Fibroblast of lung (primary cell): Measurements from ENCODE around the gene NMNAT2. TPM values are rescaled to one million over a fixed set of nuclear protein-coding genes. Genes with fewer than 3 reads are reported as not detected.

Experiments used
- DNase-seq, 2 donors: peaks; one replicate each; pipeline versions ENCODE4 v3.0.0 to v3.0.0-alpha.2; 2010; ENCODE audit warnings: low read depth in 2 of 2
- H2AFZ ChIP-seq: 2 replicates; pipeline ENCODE4 v1.5.1; 2012; ENCODE audit warnings: low read length, control low read depth, inconsistent platforms
- H3K27ac ChIP-seq: 2 replicates; pipeline ENCODE4 v1.5.1; 2011; ENCODE audit warnings: low read length, control low read depth; ENCODE audit not compliant: insufficient read depth
- H3K27me3 ChIP-seq: 2 replicates; pipeline ENCODE4 v1.5.1; 2011; ENCODE audit warnings: mild to moderate bottlenecking, low read length; ENCODE audit not compliant: control insufficient read depth, insufficient read depth
- H3K36me3 ChIP-seq: 2 replicates; pipeline ENCODE4 v1.5.1; 2011; ENCODE audit warnings: low read length; ENCODE audit not compliant: control insufficient read depth, insufficient read depth
- H3K4me1 ChIP-seq: 2 replicates; pipeline ENCODE4 v1.5.1; 2011; ENCODE audit warnings: low read length; ENCODE audit not compliant: control insufficient read depth, insufficient read depth; ENCODE audit errors: extremely low read depth
- H3K4me2 ChIP-seq: 2 replicates; pipeline ENCODE4 v1.5.1; 2011; ENCODE audit warnings: low read length, control low read depth; ENCODE audit not compliant: insufficient read depth; ENCODE audit errors: extremely low read depth
- H3K4me3 ChIP-seq, 4 experiments: fragments of 200-600 bp in 1 of 4; sonication (generic) in 1 of 4; replicated peaks in 1 of 4; 2 replicates each; pipeline ENCODE4 v1.5.1; 2011 to 2016; ENCODE audit warnings: low read length in 4 of 4, low read depth in 3 of 4, mild to moderate bottlenecking in 3 of 4, control low read depth in 2 of 4, inconsistent platforms in 1 of 4, mixed read lengths in 1 of 4; ENCODE audit not compliant: insufficient read depth in 1 of 4; ENCODE audit errors: control extremely low read depth in 1 of 4
- H3K79me2 ChIP-seq: 2 replicates; pipeline ENCODE4 v1.5.1; 2012; ENCODE audit warnings: mild to moderate bottlenecking, low read length, inconsistent platforms; ENCODE audit not compliant: control insufficient read depth, insufficient read depth
- H3K9ac ChIP-seq: 2 replicates; pipeline ENCODE4 v1.5.1; 2011; ENCODE audit warnings: mild to moderate bottlenecking, low read length, control low read depth; ENCODE audit not compliant: insufficient read depth
- H3K9me3 ChIP-seq: 2 replicates; pipeline ENCODE4 v1.5.1; 2012; ENCODE audit warnings: low read depth, low read length; ENCODE audit not compliant: control insufficient read depth, insufficient read depth
- H4K20me1 ChIP-seq: 2 replicates; pipeline ENCODE4 v1.5.1; 2011; ENCODE audit warnings: low read length; ENCODE audit not compliant: control insufficient read depth, insufficient read depth; ENCODE audit errors: extremely low read depth
- CTCF ChIP-seq, 2 donors: IDR thresholded peaks in 1 of 2; conservative IDR thresholded peaks in 1 of 2; 1 replicate in 1 of 2; 2 replicates in 1 of 2; pipeline ENCODE4 v1.5.1; 2011 to 2012; ENCODE audit warnings: low read length in 2 of 2, control low read depth in 1 of 2, inconsistent platforms in 1 of 2, low read depth in 1 of 2, mild to moderate bottlenecking in 1 of 2
- EZH2 ChIP-seq: IDR thresholded peaks from 2 replicates; pipeline ENCODE4 v1.5.1; 2012; ENCODE audit warnings: low read length, control low read depth, mild to moderate bottlenecking; ENCODE audit errors: missing control alignments
- polyA plus RNA-seq, 2 donors: library from polyadenylated mRNA; depleted of rRNA in 1 of 2; stranded (reverse) in 1 of 2; unstranded in 1 of 2; fragments of >200 nt; gene quantifications; 2 replicates each; pipeline ENCODE4 v1.2.1, GENCODE V29; 2011 to 2012; ENCODE audit warnings: missing spikeins in 1 of 2
- total RNA-seq: library from RNA; depleted of rRNA; stranded (reverse); fragments of >200 nt; gene quantifications from 2 replicates; pipeline ENCODE4 v1.2.1, GENCODE V29; 2014

The NMNAT2 gene
- total and polyA plus RNA-seq, 2 donors (not counting 1 experiment from before 2014, with no cell fraction given), result under 0.01 to 0.61 TPM

GRCh38 chr1:183391863-183392262 is 26.3 kb downstream of the NMNAT2 start:
- Histone ChIP-seq H3K79me2 (no peaks in the 10 kb centered on the region), H4K20me1 (no peaks in the 10 kb centered on the region), H3K4me3 (no peak overlapping the region), H3K4me1 (no peaks in the 10 kb centered on the region), H3K27me3 (peaks cover 18% of the 10 kb centered on the region), H3K27ac (no peak overlapping the region), H3K36me3 (no peaks in the 10 kb centered on the region), H3K9ac (no peak overlapping the region), H3K4me2 (no peak overlapping the region), H3K9me3 (no peaks in the 10 kb centered on the region), H2AFZ (no peak overlapping the region)
- no peak for DNase-seq
- no peak for TF ChIP-seq EZH2
- no peak for TF ChIP-seq CTCF (conservative IDR thresholded peaks at IDR 0.05 in 1 of 2, IDR thresholded peaks at IDR 0.05 in 1 of 2; ENCODE audit: low read depth in 1 of 2, low read length in 2 of 2)

- Histone ChIP-seq H2AFZ (no peak overlapping the region), H3K4me1 (no peaks in the 10 kb centered on the region), H3K27ac (no peak overlapping the region), H3K36me3 (no peaks in the 10 kb centered on the region), H3K27me3 (peaks cover 15% of the 10 kb centered on the region), H3K4me3 (no peak overlapping the region), H3K4me2 (no peak overlapping the region), H3K9me3 (no peaks in the 10 kb centered on the region), H3K9ac (no peak overlapping the region), H3K79me2 (no peaks in the 10 kb centered on the region), H4K20me1 (no peaks in the 10 kb centered on the region)
- no peak for DNase-seq
- TF ChIP-seq CTCF (conservative IDR thresholded peaks at IDR 0.05 in 1 of 2, IDR thresholded peaks at IDR 0.05 in 1 of 2; ENCODE audit: low read depth in 1 of 2, low read length in 2 of 2), result no peak
- TF ChIP-seq EZH2, result no peak
These were observed 27.6 kb downstream of the NMNAT2 start for GRCh38 chr1:183390561-183390960.

GRCh38 chr1:183388735-183389134 is 29.4 kb downstream of the NMNAT2 start:
- DNase-seq, result no peak
- Histone ChIP-seq H3K36me3 (no peaks in the 10 kb centered on the region), H3K4me3 (no peak overlapping the region), H3K9ac (no peak overlapping the region), H3K27me3 (peaks cover 7% of the 10 kb centered on the region), H3K27ac (no peak overlapping the region), H2AFZ (no peak overlapping the region), H3K4me1 (no peaks in the 10 kb centered on the region), H3K9me3 (no peaks in the 10 kb centered on the region), H3K4me2 (no peak overlapping the region), H4K20me1 (no peaks in the 10 kb centered on the region), H3K79me2 (no peaks in the 10 kb centered on the region)
- TF ChIP-seq EZH2 (no peak), CTCF (conservative IDR thresholded peaks at IDR 0.05 in 1 of 2, IDR thresholded peaks at IDR 0.05 in 1 of 2; ENCODE audit: low read depth in 1 of 2, low read length in 2 of 2) (no peak)
